Endothelial cell of umbilical vein (primary cell): Measurements from ENCODE around the gene UBASH3B. TPM values are rescaled to one million over a fixed set of nuclear protein-coding genes. Genes with fewer than 3 reads are reported as not detected.

Source experiments
- BruUV-seq: library from RNA; stranded (reverse); fragments of 400-500 nt; replicated peaks from 2 replicates; lab custom pipeline; 2021; lab: Mats Ljungman, UMichigan
- CTCF ChIA-PET: fragments of 300-600, 350-600 bp; sonication (Branson Sonifier 250); formaldehyde crosslinking; loops from one replicate; lab custom pipeline; 2021; ENCODE audit warnings: antibody characterized with exemption, inconsistent platforms; lab: Charles Lee
- POLR2A ChIA-PET: fragments of 300-600, 350-600 bp; sonication (Branson Sonifier 250); formaldehyde crosslinking; loops from one replicate; lab custom pipeline; 2021; ENCODE audit warnings: antibody characterized with exemption, inconsistent platforms; lab: Charles Lee
- DNase-seq: peaks from one replicate; pipeline ENCODE4 v3.0.0-alpha.2; 2011; ENCODE audit warnings: low read depth, low spot score
- FAIRE-seq: peaks from 2 replicates; lab custom pipeline; 2011; peaks lifted over from hg19 to GRCh38; lab: Jason Lieb, UNC
- H2AFZ ChIP-seq: 2 replicates; pipeline ENCODE4 v1.6.0; 2012; ENCODE audit warnings: low read depth, low read length, control low read depth, inconsistent platforms
- H3K27ac ChIP-seq: 2 replicates; pipeline ENCODE4 v1.5.1; 2011; ENCODE audit warnings: low read depth, mild to moderate bottlenecking, control low read depth, low read length, moderate library complexity; ENCODE audit not compliant: insufficient read depth
- H3K27me3 ChIP-seq, 2 experiments: 2 replicates each; pipeline versions ENCODE4 v1.6.0 to v1.6.1; 2011; ENCODE audit warnings: low read length in 2 of 2, mixed read lengths in 1 of 2; ENCODE audit not compliant: control insufficient read depth in 2 of 2, insufficient read depth in 2 of 2
- H3K36me3 ChIP-seq, 2 experiments: 2 replicates in 1 of 2; 3 replicates in 1 of 2; pipeline ENCODE4 v1.5.1; 2011; ENCODE audit warnings: low read length in 2 of 2, mild to moderate bottlenecking in 1 of 2, moderate library complexity in 1 of 2; ENCODE audit not compliant: control insufficient read depth in 2 of 2, insufficient read depth in 2 of 2; ENCODE audit errors: extremely low read depth in 1 of 2
- H3K4me1 ChIP-seq: 3 replicates; pipeline ENCODE4 v1.5.1; 2011; ENCODE audit warnings: mild to moderate bottlenecking, low read length; ENCODE audit not compliant: control insufficient read depth, insufficient read depth; ENCODE audit errors: extremely low read depth
- H3K4me2 ChIP-seq: 2 replicates; pipeline ENCODE4 v1.6.1; 2011; ENCODE audit warnings: low read length, control low read depth, mixed read lengths; ENCODE audit not compliant: insufficient read depth
- H3K4me3 ChIP-seq, 3 experiments: fragments of 200-600 bp in 1 of 3; sonication (generic), shearing (Covaris generic) in 1 of 3; replicated peaks in 1 of 3; 2 replicates each; pipeline ENCODE4 v1.5.1; 2011 to 2016; ENCODE audit warnings: control low read depth in 3 of 3, low read length in 3 of 3, mild to moderate bottlenecking in 2 of 3, inconsistent platforms in 1 of 3, low read depth in 1 of 3, moderate library complexity in 1 of 3; ENCODE audit not compliant: insufficient read depth in 1 of 3
- H3K79me2 ChIP-seq: 2 replicates; pipeline ENCODE4 v1.6.0; 2012; ENCODE audit warnings: low read length, inconsistent platforms; ENCODE audit not compliant: control insufficient read depth, insufficient read depth
- H3K9ac ChIP-seq: replicated peaks from 2 replicates; pipeline ENCODE3; 2011; ENCODE audit warnings: low read length, control low read depth; ENCODE audit not compliant: insufficient read depth; ENCODE audit errors: extremely low read depth
- H3K9me1 ChIP-seq: replicated peaks from 3 replicates; pipeline ENCODE4 v1.6.0; 2011; ENCODE audit warnings: mild to moderate bottlenecking, low read length; ENCODE audit not compliant: control insufficient read depth, insufficient read depth; ENCODE audit errors: extremely low read depth
- H3K9me3 ChIP-seq: replicated peaks from 2 replicates; pipeline ENCODE4 v1.5.1; 2012; ENCODE audit warnings: low read length, inconsistent platforms; ENCODE audit not compliant: control insufficient read depth, insufficient read depth
- H4K20me1 ChIP-seq: replicated peaks from 2 replicates; pipeline ENCODE3; 2011; ENCODE audit warnings: mild to moderate bottlenecking, low read length; ENCODE audit not compliant: control insufficient read depth, insufficient read depth; ENCODE audit errors: extremely low read depth
- CTCF ChIP-seq, 2 donors: IDR thresholded peaks; 1 replicate in 1 of 2; 2 replicates in 1 of 2; pipeline ENCODE4 v1.5.1; 2011; ENCODE audit warnings: low read length in 2 of 2, mild to moderate bottlenecking in 2 of 2, moderate library complexity in 2 of 2, control low read depth in 1 of 2, inconsistent platforms in 1 of 2, low read depth in 1 of 2; ENCODE audit not compliant: insufficient read depth in 1 of 2; ENCODE audit errors: extremely low read depth in 1 of 2
- EZH2 ChIP-seq: IDR thresholded peaks from 2 replicates; pipeline ENCODE4 v1.6.1; 2012; ENCODE audit warnings: borderline replicate concordance, low read depth, mild to moderate bottlenecking, moderate library complexity, low read length, inconsistent platforms; ENCODE audit not compliant: severe bottlenecking
- MAX ChIP-seq: IDR thresholded peaks from 2 replicates; pipeline ENCODE4 v1.6.1; 2011; ENCODE audit not compliant: insufficient read depth, insufficient read length
- POLR2A ChIP-seq: IDR thresholded peaks from 2 replicates; pipeline ENCODE4 v1.6.1; 2012; ENCODE audit warnings: low read depth, mild to moderate bottlenecking, control low read depth, low read length
- dilution Hi-C: fragments of 300-500 bp; cut with MboI; formaldehyde crosslinking; loops from one replicate; pipeline ENCODE4 v1.15.0; 2019; ENCODE audit warnings: low sequenced_read_pairs; ENCODE audit not compliant: extremely low pct_ligation_motif_present
- intact Hi-C: fragments of 100-400 bp; cut with micrococcal nuclease; formaldehyde crosslinking; loops from one replicate; pipeline ENCODE4 v1.10.0; 2022
- polyA plus RNA-seq, 4 experiments: library from polyadenylated mRNA; depleted of rRNA in 3 of 4; stranded (reverse) in 3 of 4; unstranded in 1 of 4; fragments of >200 nt; gene quantifications; 2 replicates each; pipeline versions ENCODE4 v1.2.1 to v1.2.3, GENCODE V29; 2011 to 2012; ENCODE audit warnings: missing spikeins in 1 of 4
- total RNA-seq: library from RNA; stranded (reverse); gene quantifications from 2 replicates; pipeline ENCODE4 v1.2.3, GENCODE V29; 2021

The UBASH3B gene
- total and polyA plus RNA-seq, 2 donors (not counting 3 experiments of a cell fraction or from before 2014, with no cell fraction given), result 23.7 to 38.1 TPM

- no peak overlapping the region for H3K4me2 ChIP-seq
- no peak overlapping the region for H3K4me3 ChIP-seq
- POLR2A ChIA-PET, result no interaction called here
- DNase-seq, result no peak
- no peaks in the 10 kb centered on the region for H3K36me3 ChIP-seq
- H3K27me3 ChIP-seq, result peaks cover 0 to 2% of the 10 kb centered on the region in 2 experiments
- H3K4me1 ChIP-seq, result no peaks in the 10 kb centered on the region
- no peaks in the 10 kb centered on the region for H3K79me2 ChIP-seq
- H3K9me3 ChIP-seq, result no peaks in the 10 kb centered on the region
- no peaks in the 10 kb centered on the region for H3K9me1 ChIP-seq
- no peak overlapping the region for H3K27ac ChIP-seq
- no peak overlapping the region for H3K9ac ChIP-seq
- TF ChIP-seq EZH2, result no peak
- BruUV-seq, result no TSS peak
- CTCF ChIA-PET, result interaction anchor here (0.8 to 5.0 kb wide), 6 partner anchors 11 to 204 kb away, joined by 3 to 25 read pairs (median 4); no protein-coding TSS in a partner anchor
- intact Hi-C loops (no loop called here), dilution Hi-C loops (no loop called here)
- FAIRE-seq, result no peak
- H2AFZ ChIP-seq, result no peak overlapping the region
- H4K20me1 ChIP-seq, result no peaks in the 10 kb centered on the region
Observed at GRCh38 chr11:122832721-122833470, 177.4 kb downstream of the UBASH3B start.

- Histone ChIP-seq H3K4me2 (no peak overlapping the region), H3K9me3 (no peaks in the 10 kb centered on the region), H3K9me1 (no peaks in the 10 kb centered on the region), H3K27ac (no peak overlapping the region), H2AFZ (no peak overlapping the region), H3K36me3 (no peaks in the 10 kb centered on the region), H4K20me1 (no peaks in the 10 kb centered on the region), H3K9ac (no peak overlapping the region), H3K4me3 (no peak overlapping the region), H3K79me2 (no peaks in the 10 kb centered on the region), H3K4me1 (no peaks in the 10 kb centered on the region), H3K27me3 (peaks cover 0 to 2% of the 10 kb centered on the region in 2 experiments)
- CTCF ChIA-PET, result interaction anchor here (0.8 to 5.0 kb wide), 5 partner anchors 12 to 205 kb away, joined by 3 to 25 read pairs (median 3); no protein-coding TSS in a partner anchor
- FAIRE-seq, result no peak
- TF ChIP-seq POLR2A (no peak), CTCF (IDR thresholded peaks at IDR 0.05; ENCODE audit: extremely low read depth in 1 of 2, insufficient read depth in 1 of 2, low read depth in 1 of 2, low read length in 2 of 2) (no peak), MAX (no peak), EZH2 (no peak)
- dilution Hi-C loops (no loop called here), intact Hi-C loops (no loop called here)
- DNase-seq, result no peak
- no TSS peak for BruUV-seq
- POLR2A ChIA-PET, result no interaction called here
Observed at GRCh38 chr11:122833846-122834464, 178.4 kb downstream of the UBASH3B start.
